ENCODE results near the gene SOD1.
"Not testable (repeated sequence)": the region's sequence is repeated elsewhere in the genome, so short reads cannot be mapped to it uniquely, and the experiment has no call there.

The SOD1 gene

GRCh38 chr21:31656199-31657095 is 3.0 kb upstream of the SOD1 start:
- DNase-seq (ENCODE audit: low read depth in 2 of 2) = no peak

GRCh38 chr21:31658053-31658452 is 1.4 kb upstream of the SOD1 start:
- DNase-seq (ENCODE audit: low read depth in 2 of 2) = no peak

- no peak for DNase-seq (ENCODE audit: low read depth in 2 of 2)
Measured at GRCh38 chr21:31659286-31659535, 282 bp upstream of the SOD1 start.

- DNase-seq (ENCODE audit: low read depth in 2 of 2) = no peak
Measured at GRCh38 chr21:31660259-31660565, 719 bp downstream of the SOD1 start.

- DNase-seq (ENCODE audit: low read depth in 2 of 2) = no peak
Measured at GRCh38 chr21:31660591-31660990, 1.1 kb downstream of the SOD1 start.

- DNase-seq (ENCODE audit: low read depth in 2 of 2) = no peak
Measured at GRCh38 chr21:31663584-31664249, 4.2 kb downstream of the SOD1 start.

- DNase-seq (ENCODE audit: low read depth in 2 of 2) = no peak
Measured at GRCh38 chr21:31665397-31665796, 5.9 kb downstream of the SOD1 start.

GRCh38 chr21:31665869-31666268 is 6.4 kb downstream of the SOD1 start:
- DNase-seq (ENCODE audit: low read depth in 2 of 2) = not testable (repeated sequence)

GRCh38 chr21:31666445-31667010 is 7.0 kb downstream of the SOD1 start:
- DNase-seq (ENCODE audit: low read depth in 2 of 2) = no peak

GRCh38 chr21:31667132-31667531 is 7.6 kb downstream of the SOD1 start:
- DNase-seq (ENCODE audit: low read depth in 2 of 2) = no peak

GRCh38 chr21:31667639-31668038 is 8.1 kb downstream of the SOD1 start:
- DNase-seq (ENCODE audit: low read depth in 2 of 2) = no peak

- DNase-seq (ENCODE audit: low read depth in 2 of 2) = no peak
Measured at GRCh38 chr21:31668651-31669491, 9.4 kb downstream of the SOD1 start.

GRCh38 chr21:31670070-31670469 is 10.6 kb downstream of the SOD1 start:
- DNase-seq (ENCODE audit: low read depth in 2 of 2) = no peak

GRCh38 chr21:31671146-31671716 is 11.7 kb downstream of the SOD1 start:
- DNase-seq (ENCODE audit: low read depth in 2 of 2) = no peak

- no peak for DNase-seq (ENCODE audit: low read depth in 2 of 2)
Measured at GRCh38 chr21:31671931-31672330, 12.4 kb downstream of the SOD1 start.

- DNase-seq (ENCODE audit: low read depth in 2 of 2) = no peak
Measured at GRCh38 chr21:31673321-31673912, 13.9 kb downstream of the SOD1 start.

- no peak for DNase-seq (ENCODE audit: low read depth in 2 of 2)
Measured at GRCh38 chr21:31675318-31675717, 15.8 kb downstream of the SOD1 start.

GRCh38 chr21:31675960-31676359 is 16.5 kb downstream of the SOD1 start:
- DNase-seq (ENCODE audit: low read depth in 2 of 2) = no peak

- DNase-seq (ENCODE audit: low read depth in 2 of 2) = no peak
Measured at GRCh38 chr21:31677047-31677446, 17.6 kb downstream of the SOD1 start.

GRCh38 chr21:31678478-31678877 is 19.0 kb downstream of the SOD1 start:
- DNase-seq (ENCODE audit: low read depth in 2 of 2) = no peak

GRCh38 chr21:31682620-31683019 is 23.1 kb downstream of the SOD1 start:
- DNase-seq (ENCODE audit: low read depth in 2 of 2) = no peak

GRCh38 chr21:31683029-31683428 is 23.5 kb downstream of the SOD1 start:
- no peak for DNase-seq (ENCODE audit: low read depth in 2 of 2)

Measured in fibroblast of skin of left biceps (primary cell).